Astrocyte of the cerebellum (primary cell): Measurements from ENCODE around the gene CNTFR.
"Not testable (repeated sequence)": the region's sequence is repeated elsewhere in the genome, so short reads cannot be mapped to it uniquely, and the experiment has no call there.

Source experiments
- DNase-seq: peaks from one replicate; pipeline ENCODE4 v3.0.0-alpha.2; 2011; ENCODE audit warnings: low read depth
- H3K4me3 ChIP-seq: 2 replicates; pipeline ENCODE4 v1.5.1; 2011; ENCODE audit warnings: mild to moderate bottlenecking, low read depth, low read length, moderate library complexity
- in situ Hi-C: cut with HindIII; loops from 2 replicates; pipeline ENCODE4 v1.10.0; 2017; ENCODE audit warnings: low sequenced_read_pairs
- TF ChIP-seq, protein P1 (sequence below): IDR thresholded peaks from 2 replicates; pipeline ENCODE4 v1.5.1; 2012; ENCODE audit warnings: low read length, low read depth, moderate library complexity, mild to moderate bottlenecking; ENCODE audit errors: missing control alignments

The CNTFR gene

DNA sequence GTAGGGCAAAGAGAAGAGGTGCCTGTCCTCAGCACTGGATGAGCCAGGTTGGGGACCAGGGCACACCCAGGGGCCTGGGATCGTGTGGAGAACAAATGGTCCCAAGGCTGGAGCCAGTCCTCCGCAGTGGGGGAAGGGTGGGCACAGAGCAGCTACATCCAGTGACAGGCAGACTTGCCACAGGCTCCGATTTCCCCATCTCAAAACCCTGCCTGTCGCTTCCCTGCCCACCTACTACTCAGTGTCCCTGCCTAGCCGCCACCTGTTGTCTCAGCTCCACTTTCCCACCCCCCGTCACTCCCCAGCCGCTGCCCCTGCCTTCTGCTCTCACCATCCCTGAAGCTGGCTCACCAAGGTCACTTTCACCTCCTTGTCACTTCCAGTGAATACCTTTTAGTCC lies 52.8 kb downstream of the CNTFR start:
- H3K4me3 ChIP-seq, result no peak overlapping the region
- no peak for DNase-seq
- in situ Hi-C loops, result no loop called here
- TF ChIP-seq, protein P1, sequence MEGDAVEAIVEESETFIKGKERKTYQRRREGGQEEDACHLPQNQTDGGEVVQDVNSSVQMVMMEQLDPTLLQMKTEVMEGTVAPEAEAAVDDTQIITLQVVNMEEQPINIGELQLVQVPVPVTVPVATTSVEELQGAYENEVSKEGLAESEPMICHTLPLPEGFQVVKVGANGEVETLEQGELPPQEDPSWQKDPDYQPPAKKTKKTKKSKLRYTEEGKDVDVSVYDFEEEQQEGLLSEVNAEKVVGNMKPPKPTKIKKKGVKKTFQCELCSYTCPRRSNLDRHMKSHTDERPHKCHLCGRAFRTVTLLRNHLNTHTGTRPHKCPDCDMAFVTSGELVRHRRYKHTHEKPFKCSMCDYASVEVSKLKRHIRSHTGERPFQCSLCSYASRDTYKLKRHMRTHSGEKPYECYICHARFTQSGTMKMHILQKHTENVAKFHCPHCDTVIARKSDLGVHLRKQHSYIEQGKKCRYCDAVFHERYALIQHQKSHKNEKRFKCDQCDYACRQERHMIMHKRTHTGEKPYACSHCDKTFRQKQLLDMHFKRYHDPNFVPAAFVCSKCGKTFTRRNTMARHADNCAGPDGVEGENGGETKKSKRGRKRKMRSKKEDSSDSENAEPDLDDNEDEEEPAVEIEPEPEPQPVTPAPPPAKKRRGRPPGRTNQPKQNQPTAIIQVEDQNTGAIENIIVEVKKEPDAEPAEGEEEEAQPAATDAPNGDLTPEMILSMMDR, result no peak

DNA sequence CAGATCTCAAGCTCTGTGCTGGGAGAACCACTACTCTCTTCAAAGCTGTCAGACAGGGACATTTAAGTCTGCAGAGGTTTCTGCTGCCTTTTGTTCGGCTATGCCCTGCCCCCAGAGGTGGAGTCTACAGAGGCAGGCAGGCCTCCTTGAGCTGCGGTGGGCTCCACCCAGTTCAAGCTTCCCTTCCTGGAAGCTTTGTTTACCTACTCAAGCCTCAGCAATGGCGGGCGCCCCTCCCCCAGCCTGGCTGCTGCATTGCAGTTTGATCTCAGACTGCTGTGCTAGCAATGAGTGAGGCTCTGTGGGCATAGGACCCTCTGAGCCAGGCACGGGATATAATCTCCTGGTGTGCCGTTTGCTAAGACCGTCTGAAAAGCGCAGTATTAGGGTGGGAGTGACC lies 57.5 kb downstream of the CNTFR start:
- in situ Hi-C loops, DNase-seq, H3K4me3 ChIP-seq: not testable (repeated sequence)

DNA sequence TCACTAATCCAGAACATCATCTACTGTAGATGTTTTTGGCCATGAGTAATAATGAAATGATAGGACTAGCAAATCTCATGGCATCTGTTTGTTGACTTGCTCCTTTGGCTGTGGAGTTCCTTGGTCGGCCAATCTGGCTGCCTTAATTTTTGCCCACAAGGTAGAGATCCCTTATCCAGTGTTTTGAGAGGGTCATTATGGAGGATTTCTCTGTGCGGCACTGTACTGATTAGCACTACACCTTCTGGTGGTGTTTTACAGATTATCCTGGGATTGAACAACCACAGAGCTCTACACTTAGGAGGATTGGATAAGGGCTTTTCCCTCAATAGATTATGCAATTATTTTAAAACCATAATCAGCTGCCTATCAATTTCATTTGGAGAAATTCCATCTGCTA lies 63.5 kb downstream of the CNTFR start:
- TF ChIP-seq, protein P1, result no peak
- in situ Hi-C loops, result no loop called here
- no peak overlapping the region for H3K4me3 ChIP-seq
- DNase-seq, result no peak

DNA sequence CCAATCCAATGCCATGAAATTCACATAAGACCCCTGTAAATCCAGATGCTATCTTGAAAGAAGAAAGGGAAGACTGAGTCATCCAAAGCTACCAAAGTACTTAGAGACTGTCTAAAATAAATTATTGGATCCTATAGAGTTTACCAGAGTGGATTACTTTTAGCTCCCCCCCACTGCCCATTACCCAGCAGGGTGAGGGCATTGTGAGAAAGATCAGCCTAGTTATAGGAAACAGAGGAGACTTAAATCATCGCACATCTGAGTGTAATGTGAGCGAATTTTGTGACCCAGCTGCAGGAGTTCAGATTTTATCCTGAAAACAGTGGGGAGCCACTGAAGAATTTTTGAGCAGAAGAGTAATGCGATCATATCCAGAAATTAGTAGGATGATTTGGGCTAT lies 65.2 kb downstream of the CNTFR start:
- DNase-seq, result no peak
- in situ Hi-C loops, result no loop called here
- TF ChIP-seq, protein P1, result no peak
- H3K4me3 ChIP-seq, result no peak overlapping the region

DNA sequence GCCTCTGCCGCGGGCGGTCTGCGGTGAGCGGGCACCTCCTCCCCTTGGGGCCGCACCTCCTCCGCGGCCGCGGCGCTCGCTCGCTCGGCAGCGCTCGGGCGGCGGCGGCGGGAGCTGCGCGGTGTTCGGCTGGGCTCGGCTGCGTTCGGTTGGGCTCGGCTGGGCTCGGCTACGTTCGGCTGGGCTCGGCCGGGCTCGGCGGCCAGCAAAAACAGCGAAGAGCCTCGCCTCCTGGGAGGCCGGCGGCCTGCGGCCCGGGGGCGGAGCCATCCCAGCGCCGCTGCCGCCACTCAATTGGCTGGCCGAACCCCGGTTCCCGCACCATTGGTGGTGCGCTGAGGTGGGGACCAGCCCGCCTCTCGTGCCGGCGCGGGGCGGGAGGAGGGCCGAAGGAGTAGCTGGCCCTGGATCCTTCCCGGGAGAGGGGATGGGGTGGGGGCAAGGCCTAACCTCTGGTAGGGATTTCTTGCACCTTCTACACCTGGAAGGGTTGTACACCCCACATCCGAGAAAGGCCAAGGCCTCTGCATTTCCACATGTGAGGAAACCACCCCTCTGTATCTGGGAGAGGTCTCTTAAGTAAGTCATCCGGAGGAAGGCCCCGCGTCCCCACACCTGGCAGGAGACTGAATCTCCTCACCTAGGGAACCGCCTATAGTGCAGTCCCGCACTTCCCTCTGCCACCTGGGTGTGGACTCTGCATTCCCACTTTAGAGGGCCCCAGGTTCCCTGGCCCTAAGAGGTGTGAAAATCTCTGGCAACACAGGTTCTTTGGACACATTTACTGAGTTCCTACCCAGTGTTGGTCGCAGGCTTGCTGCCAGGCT lies 66.3 kb downstream of the CNTFR start, which contains the start of gene ENHO:
Gene ENHO (minus strand): TSS at position 20 of the 827 bp plus-strand sequence. CDS start 1,295 bp downstream, outside the sequence.
- TF ChIP-seq, protein P1, result no peak
- H3K4me3 ChIP-seq, result peak within 1 kb of the TSS; percentile 30
- in situ Hi-C loops, result no loop called here
- peak; percentile 39 for DNase-seq

DNA sequence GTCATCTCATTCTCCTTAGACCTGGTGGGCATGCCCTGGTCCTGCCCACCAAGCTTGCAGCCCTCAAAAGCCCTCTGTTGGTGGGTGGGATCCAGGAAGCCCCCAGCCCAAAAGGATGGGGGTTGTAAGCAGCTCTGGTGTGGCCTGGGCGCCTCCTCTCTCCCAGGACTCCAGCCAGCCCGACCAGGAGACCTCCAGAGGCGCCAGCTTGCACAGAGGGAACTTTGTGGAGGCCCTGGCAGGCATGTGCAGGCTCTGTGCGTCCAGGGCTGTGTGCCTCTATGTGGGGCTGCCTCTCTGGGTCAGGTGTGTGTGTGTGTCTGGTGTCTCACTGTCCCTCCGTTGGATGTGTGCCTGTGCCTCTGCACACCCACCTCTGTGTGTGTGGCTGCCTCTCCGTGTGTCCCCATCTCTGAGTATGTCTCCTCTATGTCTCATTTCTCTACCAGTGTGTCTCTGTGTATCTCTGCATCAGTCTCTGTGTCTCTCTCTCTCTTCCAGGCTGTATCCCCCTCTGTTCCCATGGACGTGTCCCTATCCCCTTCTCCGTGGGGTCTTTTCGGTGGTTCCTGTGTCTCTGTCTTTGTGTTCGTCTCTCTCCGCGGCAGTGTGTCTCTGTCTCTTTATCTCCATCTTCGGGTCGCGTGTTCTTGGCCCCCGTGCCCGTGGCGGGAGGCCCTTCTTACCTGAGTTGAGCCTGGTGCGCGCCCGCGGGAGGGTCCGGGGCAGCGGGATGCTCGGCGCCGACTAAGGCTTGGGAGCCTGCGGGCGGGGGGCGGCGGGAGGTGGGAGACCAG lies 67.2 kb downstream of the CNTFR start:
- in situ Hi-C loops, result no loop called here
- no peak for DNase-seq
- peak overlapping the region; percentile 30 for H3K4me3 ChIP-seq
- TF ChIP-seq, protein P1, result no peak

DNA sequence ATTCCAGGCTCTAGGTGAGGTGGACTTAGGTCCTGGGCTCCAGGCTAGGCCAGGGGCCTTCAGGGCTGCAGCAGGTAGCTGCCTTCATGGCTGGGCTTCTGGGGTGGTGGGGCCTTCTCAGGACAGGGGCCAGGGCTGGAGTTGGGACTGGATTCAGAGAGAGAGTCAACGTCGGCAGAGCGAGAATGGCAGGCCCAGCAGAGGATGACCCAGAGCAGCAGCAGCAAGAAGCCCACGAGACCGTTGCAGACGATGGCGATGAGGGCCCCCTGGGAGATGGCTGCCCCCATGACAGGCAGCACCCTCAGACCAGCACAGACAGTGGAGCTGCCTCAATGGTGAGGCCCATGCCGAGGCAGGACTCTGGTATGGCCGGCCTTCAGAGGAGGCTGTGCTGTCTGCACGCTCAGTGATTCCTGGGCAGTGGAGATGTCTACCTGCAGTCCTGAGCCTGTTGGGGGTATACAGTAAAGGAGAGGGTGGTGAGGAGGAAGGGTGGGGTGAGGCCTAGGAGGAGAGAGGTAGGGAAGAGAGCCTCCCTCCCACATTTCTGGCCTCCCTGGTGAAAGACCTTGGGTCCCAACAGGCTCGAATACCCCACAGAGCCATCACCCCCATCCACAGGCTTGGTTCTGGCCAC lies 68.0 kb downstream of the CNTFR start:
- in situ Hi-C loops, result no loop called here
- no peak overlapping the region for H3K4me3 ChIP-seq
- DNase-seq, result no peak
- TF ChIP-seq, protein P1, result no peak
